Renal cortex interstitium (tissue), 11 donors: Measurements from ENCODE around the gene C4B. TPM values are rescaled to one million over a fixed set of nuclear protein-coding genes. Genes with fewer than 3 reads are reported as not detected.
"Not testable (repeated sequence)": the region's sequence is repeated elsewhere in the genome, so short reads cannot be mapped to it uniquely, and the experiment has no call there.

Source experiments
- DNase-seq, 11 donors: peaks; one replicate each; pipeline ENCODE4 v3.0.0-alpha.2; 2013; ENCODE audit warnings: low read depth in 9 of 11, low spot score in 4 of 11; ENCODE audit errors: extremely low read depth in 1 of 11
- polyA plus RNA-seq, 3 donors: library from polyadenylated mRNA; unstranded; fragments of 120-200 nt; gene quantifications; one replicate each; pipeline ENCODE4 v1.2.1, GENCODE V29; 2013; ENCODE audit not compliant: insufficient read length in 3 of 3

The C4B gene
- polyA plus RNA-seq, 3 donors = 17.4 to 23.3 (median 22.1) TPM

GRCh38 chr6:32012941-32013617 lies 1.5 kb upstream of the C4B start:
- not testable (repeated sequence) for DNase-seq

- not testable (repeated sequence) for DNase-seq
Measured at GRCh38 chr6:32013738-32014137, 857 bp upstream of the C4B start.

GRCh38 chr6:32022100-32022499 lies 7.5 kb downstream of the C4B start:
- DNase-seq = not testable (repeated sequence)

- not testable (repeated sequence) for DNase-seq
Measured at GRCh38 chr6:32028631-32029030, 14.0 kb downstream of the C4B start.

- not testable (repeated sequence) for DNase-seq
Measured at GRCh38 chr6:32029553-32029952, 15.0 kb downstream of the C4B start.

- DNase-seq = not testable (repeated sequence)
Measured at GRCh38 chr6:32035283-32036013, 20.9 kb downstream of the C4B start.

- not testable (repeated sequence) for DNase-seq
Measured at GRCh38 chr6:32037136-32037535, 22.5 kb downstream of the C4B start.

GRCh38 chr6:32037598-32038524 lies 23.3 kb downstream of the C4B start, which contains the start of gene CYP21A2:
Gene CYP21A2, plus strand, starts transcription at chr6:32038415. Its CDS starts 8 bp downstream, at chr6:32038423.
- DNase-seq = not testable (repeated sequence)

- DNase-seq = not testable (repeated sequence)
Measured at GRCh38 chr6:32038878-32039277, 24.3 kb downstream of the C4B start.

- DNase-seq = not testable (repeated sequence)
Measured at GRCh38 chr6:32039321-32040274, 25.0 kb downstream of the C4B start.

GRCh38 chr6:32040299-32041049 lies 25.9 kb downstream of the C4B start:
- DNase-seq = not testable (repeated sequence)

GRCh38 chr6:32041050-32041321 lies 26.4 kb downstream of the C4B start:
- not testable (repeated sequence) for DNase-seq

- DNase-seq = not testable (repeated sequence)
Measured at GRCh38 chr6:32041385-32041784, 26.8 kb downstream of the C4B start.

- DNase-seq = not testable (repeated sequence)
Measured at GRCh38 chr6:32042276-32042675, 27.7 kb downstream of the C4B start.

- not testable (repeated sequence) for DNase-seq
Measured at GRCh38 chr6:32043589-32044380, 29.2 kb downstream of the C4B start.

- DNase-seq = not testable (repeated sequence)
Measured at GRCh38 chr6:32044916-32045315, 30.3 kb downstream of the C4B start.
